HG03342 (cell line): ENCODE measurements around the gene CYP26A1.
A peak's percentile ranks its signal among the peaks of the same experiment; 100 is the strongest.

Source experiments
- ATAC-seq: cut with Tn5 transposase; IDR thresholded peaks from one replicate; pipeline ENCODE4 v1.9.1; 2021; ENCODE audit warnings: mild to moderate bottlenecking, moderate library complexity; ENCODE audit not compliant: unreplicated experiment

Gene CYP26A1

GRCh38 chr10:93113042-93113441, 39.3 kb downstream of the CYP26A1 start:
- ATAC-seq, result no peak

DNA sequence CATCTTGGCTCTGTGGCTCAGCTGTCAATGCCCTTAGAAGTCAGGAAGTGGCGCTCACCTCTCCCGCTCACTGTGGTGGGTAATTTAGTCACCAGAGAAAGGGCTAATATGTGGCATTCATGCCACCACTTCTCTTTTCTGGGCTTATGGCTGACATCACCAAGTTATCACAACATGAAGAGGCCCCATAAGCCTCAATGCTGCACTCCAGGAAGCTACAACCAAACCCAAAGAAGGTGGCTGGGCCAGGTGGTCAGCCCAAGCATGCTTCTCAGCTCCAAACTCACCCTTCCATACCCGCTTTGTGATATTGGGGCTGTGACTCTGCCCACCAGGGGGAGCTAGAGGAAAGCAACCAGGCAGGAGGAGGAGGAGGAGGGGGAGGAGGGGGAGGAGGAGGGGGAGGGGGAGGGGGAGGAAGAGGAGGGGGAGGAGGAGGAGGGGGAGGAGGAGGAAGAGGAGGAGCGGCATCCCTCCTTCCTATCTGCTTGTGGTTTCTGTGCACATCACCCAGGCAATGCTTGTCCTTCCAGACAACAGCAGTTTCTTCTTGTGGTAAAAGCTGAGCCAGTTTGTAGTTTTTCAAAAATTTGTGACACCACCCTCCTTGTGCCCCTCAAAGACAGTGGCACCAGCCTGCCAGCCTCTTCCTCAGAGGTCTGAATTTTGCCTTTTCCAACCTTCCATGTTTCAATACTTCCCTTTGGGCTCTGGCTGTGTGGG, 42.1 kb downstream of the CYP26A1 start:
- peak; percentile 53 for ATAC-seq

DNA sequence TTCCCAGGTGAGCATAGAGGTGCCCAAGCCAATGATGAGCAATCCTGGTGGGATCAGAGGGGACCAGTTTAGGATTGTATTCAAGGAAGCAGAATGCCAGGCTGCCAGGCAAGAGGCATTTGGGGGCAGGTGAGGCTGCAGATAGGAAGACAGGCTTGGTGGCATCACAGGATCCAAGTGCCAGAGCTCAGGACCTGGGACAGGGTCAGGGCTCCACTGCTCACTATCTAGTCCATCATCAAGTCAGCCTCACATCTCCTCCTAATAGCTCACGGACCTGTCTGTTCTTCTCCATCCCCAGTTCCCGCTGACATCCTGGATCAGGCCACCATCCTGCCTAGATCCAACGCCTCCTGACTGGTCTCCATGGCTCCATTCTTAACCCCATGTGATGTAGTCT, 47.6 kb downstream of the CYP26A1 start:
- ATAC-seq, result no peak

DNA sequence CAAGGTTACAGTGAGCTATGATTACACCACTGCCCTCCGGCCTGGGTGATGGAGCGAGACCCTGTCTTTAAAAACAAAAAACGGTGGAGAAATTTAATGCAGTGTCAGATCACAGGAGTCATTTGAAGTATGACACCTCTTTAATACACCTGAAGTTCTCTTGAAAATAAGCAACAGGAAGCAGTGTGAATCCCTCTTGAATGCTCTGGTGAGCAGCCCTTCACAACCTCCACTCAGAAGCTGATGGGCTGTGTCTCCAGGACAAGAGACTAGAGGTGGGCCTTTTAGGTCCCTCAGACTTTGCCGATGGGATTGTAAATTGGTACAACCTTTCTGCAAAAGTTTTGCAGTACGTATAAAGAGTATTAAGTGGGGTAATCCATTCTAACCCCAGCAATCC, 50.1 kb downstream of the CYP26A1 start:
- ATAC-seq, result no peak

DNA sequence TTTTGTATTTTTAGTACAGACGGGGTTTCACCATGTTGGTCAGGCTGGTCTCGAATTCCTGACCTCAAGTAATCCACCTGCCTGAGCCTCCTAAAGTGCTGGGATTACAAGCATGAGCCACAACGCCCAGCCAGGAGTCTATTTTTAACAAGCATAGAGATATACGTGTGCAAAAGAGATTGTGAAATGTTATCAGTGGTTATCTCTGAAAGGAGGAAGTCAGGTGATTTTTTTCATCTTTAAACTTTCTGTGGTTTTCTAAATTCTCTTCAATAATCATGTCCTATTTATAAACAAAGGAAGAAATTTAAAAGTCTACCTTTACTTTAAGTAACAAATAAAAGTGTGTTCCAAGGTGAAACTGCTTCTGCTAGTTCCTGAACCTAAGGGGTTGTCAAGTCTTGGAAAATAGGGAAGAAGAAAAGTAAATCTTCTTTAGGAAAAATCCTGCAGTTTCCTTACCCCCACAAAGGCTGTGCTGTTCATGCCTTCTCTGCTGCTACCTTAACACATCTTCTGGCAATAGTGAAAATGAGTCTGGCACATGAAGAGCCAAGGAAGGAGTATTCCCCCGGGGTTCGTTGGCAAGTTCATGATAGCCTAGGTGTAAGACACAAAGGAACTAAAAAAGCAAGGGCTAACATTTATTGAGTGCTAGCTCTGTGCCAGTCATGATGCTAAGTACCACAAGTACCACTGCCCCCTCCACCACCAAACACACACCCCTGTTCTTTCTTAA, 51.1 kb downstream of the CYP26A1 start:
- ATAC-seq, result no peak

DNA sequence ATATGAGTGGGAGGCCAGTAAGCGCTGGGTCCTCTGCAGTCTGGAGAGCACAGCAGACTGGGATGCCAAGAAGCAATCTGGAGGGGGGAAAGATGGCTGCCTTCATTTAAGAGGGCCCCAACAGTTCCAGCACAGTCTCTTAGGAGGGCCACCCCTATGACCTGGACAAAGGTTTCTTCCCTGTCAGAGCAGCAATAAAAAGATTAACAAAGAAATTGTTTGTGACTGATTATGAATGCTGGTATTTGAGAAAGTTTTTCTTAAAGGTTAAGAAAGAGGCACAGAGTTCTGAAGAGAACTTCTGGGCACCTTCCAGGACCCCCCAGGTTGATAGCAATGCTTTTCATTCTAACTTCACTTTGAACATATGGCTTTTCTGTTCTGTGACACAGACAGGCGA, 52.3 kb downstream of the CYP26A1 start:
- no peak for ATAC-seq

DNA sequence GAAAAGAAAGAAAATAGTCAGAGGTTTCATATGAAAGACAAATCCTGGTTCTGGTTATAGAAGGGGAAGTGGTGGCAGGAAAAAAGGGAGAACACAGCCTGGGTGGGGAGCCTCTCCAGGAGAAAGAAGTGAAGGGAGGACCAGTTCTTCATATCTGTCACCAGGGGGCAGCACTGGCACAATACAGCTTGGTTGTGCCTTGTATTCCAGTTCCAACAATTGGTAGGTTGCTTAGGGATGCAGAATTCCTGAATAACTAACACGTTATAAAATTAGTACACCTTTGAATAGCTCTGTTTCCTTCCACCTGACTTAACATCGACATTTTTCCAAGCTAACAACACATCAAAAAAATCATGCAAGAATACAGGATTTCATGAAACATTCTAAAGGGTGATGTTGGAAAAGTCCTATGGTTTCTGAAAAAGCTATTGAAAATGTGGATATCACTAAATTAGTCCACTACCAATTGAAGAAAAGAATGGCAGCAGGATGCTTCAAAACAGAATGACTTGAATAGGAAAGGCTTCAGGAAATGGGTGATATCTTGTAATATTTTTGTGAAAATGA, 52.9 kb downstream of the CYP26A1 start:
- ATAC-seq, result no peak
